Uterus (tissue), 4 donors: ENCODE results near the gene RBMS1. TPM values are rescaled to one million over a fixed set of nuclear protein-coding genes. Genes with fewer than 3 reads are reported as not detected.

Source experiments
- DNase-seq, 2 donors: peaks; one replicate each; pipeline ENCODE4 v3.0.0-alpha.2; 2019 to 2020
- H3K27ac ChIP-seq, 2 donors: fragments of 200-600 bp; sonication (generic); 1 replicate in 1 of 2; 2 replicates in 1 of 2; pipeline ENCODE4 v1.5.1; 2016 to 2018
- H3K27me3 ChIP-seq, 2 donors: fragments of 200-600 bp; sonication (generic); one replicate each; pipeline ENCODE4 v1.5.1; 2018 to 2019; ENCODE audit warnings: control low read depth in 1 of 2
- H3K36me3 ChIP-seq, 2 donors: fragments of 200-600 bp; sonication (generic); one replicate each; pipeline ENCODE4 v1.5.1; 2019; ENCODE audit warnings: control low read depth in 1 of 2
- H3K4me1 ChIP-seq, 2 donors: fragments of 200-600 bp; sonication (generic); one replicate each; pipeline ENCODE4 v1.5.1; 2018 to 2019; ENCODE audit warnings: control low read depth in 1 of 2
- H3K4me3 ChIP-seq, 2 donors: fragments of 200-600 bp; sonication (generic); 1 replicate in 1 of 2; 2 replicates in 1 of 2; pipeline ENCODE4 v1.5.1; 2018 to 2019; ENCODE audit warnings: mild to moderate bottlenecking in 1 of 2
- H3K9me3 ChIP-seq, 2 donors: fragments of 200-600 bp; sonication (generic); one replicate each; pipeline ENCODE4 v1.5.1; 2019; ENCODE audit warnings: control low read depth in 1 of 2
- CTCF ChIP-seq, 4 experiments: fragments of 200-600 bp in 2 of 4; fragments of 450-650 bp in 2 of 4; sonication (generic) in 2 of 4; IDR thresholded peaks; one replicate each; pipeline ENCODE4 v1.5.1; 2016 to 2019; ENCODE audit warnings: antibody characterized with exemption in 4 of 4, mild to moderate bottlenecking in 2 of 4, moderate library complexity in 1 of 4
- POLR2A ChIP-seq, 2 donors: fragments of 450-650 bp; IDR thresholded peaks; one replicate each; pipeline ENCODE4 v1.6.1; 2016; ENCODE audit warnings: antibody characterized with exemption in 2 of 2, mild to moderate bottlenecking in 1 of 2, moderate library complexity in 1 of 2
- intact Hi-C: fragments of 100-400 bp; cut with DNase I; formaldehyde crosslinking; loops from one replicate; pipeline ENCODE4 v1.15.1; 2023; ENCODE audit warnings: low total_unique reads
- total RNA-seq, 4 donors: library from RNA; depleted of rRNA in 3 of 4; stranded (reverse); fragments of >200 nt in 3 of 4; gene quantifications; one replicate each; pipeline versions ENCODE4 v1.1.0 to v1.2.4, GENCODE V29; 2014 to 2023
- donor health status: DM: yes; HTN: yes; CAD: no.

RBMS1 gene
- total RNA-seq, 4 donors from 2014 or later: 30.5 to 149 (median 88.9) TPM

GRCh38 chr2:160373666-160374065 is 119.9 kb downstream of the RBMS1 start:
- Histone ChIP-seq H3K36me3 (no peaks in the 10 kb centered on the region), H3K9me3 (no peaks in the 10 kb centered on the region), H3K27me3 (no peaks in the 10 kb centered on the region), H3K4me3 (no peak overlapping the region), H3K27ac (peak overlapping the region in 1 of 2 donors; percentile 44), H3K4me1 (peaks cover 8 to 55% of the 10 kb centered on the region in 2 donors)
- intact Hi-C loops: no loop called here
- DNase-seq: no peak
- TF ChIP-seq CTCF (IDR thresholded peaks at IDR 0.05) (no peak), POLR2A (IDR thresholded peaks at IDR 0.05) (no peak)

- no peak for DNase-seq
- no peak overlapping the region for H3K4me3 ChIP-seq
- H3K27me3 ChIP-seq: no peaks in the 10 kb centered on the region
- intact Hi-C loops: no loop called here
- H3K4me1 ChIP-seq: peaks cover 8 to 58% of the 10 kb centered on the region in 2 donors
- H3K36me3 ChIP-seq: no peaks in the 10 kb centered on the region
- H3K27ac ChIP-seq: peak overlapping the region in 1 of 2 donors; percentile 44
- no peaks in the 10 kb centered on the region for H3K9me3 ChIP-seq
- TF ChIP-seq POLR2A (IDR thresholded peaks at IDR 0.05) (no peak), CTCF (IDR thresholded peaks at IDR 0.05) (no peak)
Measured at GRCh38 chr2:160373263-160373662, 120.3 kb downstream of the RBMS1 start.

- DNase-seq: no peak
- H3K4me3 ChIP-seq: no peak overlapping the region
- no peaks in the 10 kb centered on the region for H3K9me3 ChIP-seq
- H3K36me3 ChIP-seq: no peaks in the 10 kb centered on the region
- no peaks in the 10 kb centered on the region for H3K27me3 ChIP-seq
- peaks cover 8 to 56% of the 10 kb centered on the region in 2 donors for H3K4me1 ChIP-seq
- intact Hi-C loops: no loop called here
- TF ChIP-seq CTCF (IDR thresholded peaks at IDR 0.05) (no peak), POLR2A (IDR thresholded peaks at IDR 0.05) (no peak)
- peak overlapping the region; percentile 21 to 46 for H3K27ac ChIP-seq
Measured at GRCh38 chr2:160372585-160372984, 121.0 kb downstream of the RBMS1 start.

- H3K27ac ChIP-seq: peak overlapping the region; percentile 21 to 46
- intact Hi-C loops: no loop called here
- no peaks in the 10 kb centered on the region for H3K27me3 ChIP-seq
- no peak for TF ChIP-seq CTCF (IDR thresholded peaks at IDR 0.05)
- no peak for TF ChIP-seq POLR2A (IDR thresholded peaks at IDR 0.05)
- peaks cover 8 to 55% of the 10 kb centered on the region in 2 donors for H3K4me1 ChIP-seq
- no peaks in the 10 kb centered on the region for H3K9me3 ChIP-seq
- H3K36me3 ChIP-seq: no peaks in the 10 kb centered on the region
- no peak for DNase-seq
- no peak overlapping the region for H3K4me3 ChIP-seq
Measured at GRCh38 chr2:160372010-160372356, 121.6 kb downstream of the RBMS1 start.

GRCh38 chr2:160371251-160372009 is 122.2 kb downstream of the RBMS1 start:
- H3K9me3 ChIP-seq: no peaks in the 10 kb centered on the region
- no peak for DNase-seq
- peaks cover 8 to 57% of the 10 kb centered on the region in 2 donors for H3K4me1 ChIP-seq
- peak overlapping the region; percentile 21 to 46 for H3K27ac ChIP-seq
- no peak overlapping the region for H3K4me3 ChIP-seq
- intact Hi-C loops: no loop called here
- no peaks in the 10 kb centered on the region for H3K36me3 ChIP-seq
- no peaks in the 10 kb centered on the region for H3K27me3 ChIP-seq
- no peak for TF ChIP-seq POLR2A (IDR thresholded peaks at IDR 0.05)
